ENCODE data around the gene NACA2.
"Not testable (repeated sequence)": the region's sequence is repeated elsewhere in the genome, so short reads cannot be mapped to it uniquely, and the experiment has no call there.

Gene NACA2
- total RNA-seq, result 2.0 to 4.5 (median 2.9) reads per million in 9 experiments

DNA sequence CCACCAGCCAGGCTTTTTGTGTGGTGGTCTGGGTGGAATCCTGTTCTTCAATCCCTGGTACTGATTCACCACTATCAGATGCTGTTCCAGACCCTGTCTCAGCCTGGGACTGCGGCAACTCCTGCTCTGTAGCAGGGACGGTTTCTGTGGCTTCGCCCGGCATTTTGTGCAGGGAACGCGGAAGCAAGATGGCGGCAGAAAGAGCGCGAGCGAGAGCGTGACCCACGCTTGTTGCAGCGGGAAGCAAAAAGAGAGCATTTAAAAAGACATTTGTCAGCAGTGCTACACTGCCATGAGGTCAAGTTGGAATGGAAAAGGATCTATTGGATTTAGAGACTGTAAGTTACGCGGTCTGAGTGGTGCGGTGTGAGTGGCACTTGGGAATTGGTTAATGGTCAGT is at the start of gene NACA2:
Gene NACA2 (minus strand): TSS at position 202 of the 400 bp plus-strand sequence. CDS start 39 bp downstream, at position 163.
- Mint-ChIP-seq H3K36me3 (ENCODE audit: insufficient read depth) (no peaks in the 10 kb centered on the region), H3K4me3 (no peak within 1 kb of the TSS), H3K27ac (no peak within 1 kb of the TSS), H3K9me3 (no peaks in the 10 kb centered on the region), H3K27me3 (peaks cover 2 to 19% of the 10 kb centered on the region in 2 donors), H3K4me1 (ENCODE audit: low read depth in 2 of 2) (no peaks in the 10 kb centered on the region)
- ATAC-seq (replicated peaks) (no peak), DNase-seq (no peak)

DNA sequence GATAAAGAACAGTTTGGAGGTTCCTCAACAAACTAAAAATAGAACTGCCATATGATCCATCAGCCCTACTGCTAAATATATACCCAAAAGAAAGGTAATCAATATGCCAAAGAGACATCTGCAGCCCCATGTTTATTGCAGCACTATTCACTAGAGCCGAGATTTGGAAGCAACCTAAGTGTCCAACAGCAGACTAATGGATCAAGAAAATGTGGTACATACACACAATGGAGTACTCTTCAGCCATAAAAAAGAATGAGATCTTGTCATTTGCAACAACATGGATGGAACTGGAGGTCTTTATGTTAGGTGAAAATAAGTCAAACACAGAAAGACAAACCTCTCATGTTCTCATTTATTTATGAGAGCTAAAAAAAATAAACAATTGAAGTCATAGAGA is 48.8 kb upstream of the NACA2 start:
- Mint-ChIP-seq H3K4me3 (no peak overlapping the region), H3K9me3 (no peaks in the 10 kb centered on the region), H3K27ac (no peak overlapping the region), H3K4me1 (ENCODE audit: low read depth in 2 of 2) (no peaks in the 10 kb centered on the region), H3K36me3 (ENCODE audit: insufficient read depth) (no peaks in the 10 kb centered on the region), H3K27me3 (peaks cover 53 to 74% of the 10 kb centered on the region in 2 donors)
- DNase-seq (no peak), ATAC-seq (replicated peaks) (no peak)

DNA sequence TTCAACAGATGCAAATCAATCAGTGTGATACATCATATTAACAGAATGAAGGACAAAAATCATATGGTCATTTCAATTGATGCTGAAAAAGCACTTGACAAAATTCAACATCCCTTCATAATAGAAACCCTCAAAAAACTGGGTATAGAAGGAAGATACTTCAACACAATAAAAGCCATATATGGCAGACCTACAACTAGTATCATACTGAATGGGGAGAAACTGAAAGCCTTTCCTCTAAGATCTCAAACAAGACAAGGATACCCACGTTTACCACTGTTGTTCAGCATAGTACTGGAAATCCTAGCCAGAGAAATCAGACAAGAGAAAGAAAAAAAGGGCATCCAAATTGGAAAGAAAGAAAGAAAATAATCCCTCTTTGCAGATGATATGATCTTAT is 47.1 kb upstream of the NACA2 start:
- no peaks in the 10 kb centered on the region for H3K9me3 Mint-ChIP-seq
- no peaks in the 10 kb centered on the region for H3K36me3 Mint-ChIP-seq (ENCODE audit: insufficient read depth)
- H3K4me3 Mint-ChIP-seq, result no peak overlapping the region
- no peak overlapping the region for H3K27ac Mint-ChIP-seq
- DNase-seq, result no peak
- no peaks in the 10 kb centered on the region for H3K4me1 Mint-ChIP-seq (ENCODE audit: low read depth in 2 of 2)
- H3K27me3 Mint-ChIP-seq, result peaks cover 53 to 78% of the 10 kb centered on the region in 2 donors
- no peak for ATAC-seq (replicated peaks)

DNA sequence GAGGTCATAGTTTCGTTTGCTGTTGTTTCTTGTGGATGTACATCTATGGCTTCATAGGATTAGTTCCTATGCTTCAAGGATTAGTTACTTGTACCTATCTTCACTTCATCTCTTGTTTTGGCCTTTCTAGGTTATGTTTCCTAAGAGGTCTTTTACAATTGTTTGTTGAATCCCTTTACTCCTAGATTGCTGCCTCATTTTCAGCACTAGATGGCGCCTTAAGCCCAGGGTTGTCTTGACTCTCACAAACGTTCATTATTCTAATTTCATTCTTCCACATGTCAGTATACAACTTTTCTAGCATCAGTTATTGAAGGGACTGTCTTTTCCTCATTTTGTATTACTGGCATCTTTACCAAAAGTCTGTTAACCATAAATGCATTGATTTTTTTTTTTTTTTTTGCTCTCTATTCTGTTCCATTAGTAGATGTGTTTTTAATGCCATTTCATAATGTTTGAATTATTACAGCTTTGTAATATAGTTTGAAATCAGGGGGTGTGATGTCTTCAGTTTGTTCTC is 45.0 kb upstream of the NACA2 start:
- no peak overlapping the region for H3K4me3 Mint-ChIP-seq
- no peaks in the 10 kb centered on the region for H3K9me3 Mint-ChIP-seq
- no peaks in the 10 kb centered on the region for H3K36me3 Mint-ChIP-seq (ENCODE audit: insufficient read depth)
- peaks cover 68 to 92% of the 10 kb centered on the region in 2 donors for H3K27me3 Mint-ChIP-seq
- H3K27ac Mint-ChIP-seq, result no peak overlapping the region
- DNase-seq (peak; percentile 43 to 53 (median 44)), ATAC-seq (replicated peaks) (peak; percentile 33)
- no peaks in the 10 kb centered on the region for H3K4me1 Mint-ChIP-seq (ENCODE audit: low read depth in 2 of 2)

DNA sequence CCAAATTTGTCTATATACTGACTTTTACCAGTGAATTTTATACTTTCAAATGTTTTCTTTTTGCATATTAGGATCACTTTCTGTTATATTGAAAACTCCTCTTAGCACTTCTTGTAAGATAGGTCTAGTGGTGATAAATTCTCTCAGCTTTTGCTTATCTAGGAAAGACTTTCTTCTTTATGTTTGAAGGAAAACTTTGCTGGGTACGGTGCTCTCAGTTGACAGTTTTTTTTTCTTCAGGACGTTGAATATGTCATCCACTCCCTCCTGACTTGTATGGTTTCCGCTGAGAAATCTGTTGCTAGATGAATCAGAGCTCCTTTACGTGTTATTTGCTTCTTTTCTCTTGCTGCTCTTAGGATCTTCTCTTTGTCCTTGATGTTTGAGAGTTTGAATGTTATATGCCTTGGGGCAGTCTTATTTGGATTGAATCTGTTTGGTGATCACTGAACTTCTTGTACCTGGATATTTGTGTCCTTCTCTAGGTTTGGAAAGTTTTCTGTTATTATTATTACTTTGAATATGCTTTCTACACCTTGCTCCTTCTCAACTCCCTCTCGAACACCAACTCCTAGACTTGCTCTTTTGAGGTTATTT is 44.0 kb upstream of the NACA2 start:
- Mint-ChIP-seq H3K4me3 (no peak overlapping the region), H3K36me3 (ENCODE audit: insufficient read depth) (no peaks in the 10 kb centered on the region), H3K9me3 (no peaks in the 10 kb centered on the region), H3K4me1 (ENCODE audit: low read depth in 2 of 2) (no peaks in the 10 kb centered on the region), H3K27ac (no peak overlapping the region), H3K27me3 (peaks cover 74 to 93% of the 10 kb centered on the region in 2 donors)
- DNase-seq (no peak), ATAC-seq (replicated peaks) (no peak)

DNA sequence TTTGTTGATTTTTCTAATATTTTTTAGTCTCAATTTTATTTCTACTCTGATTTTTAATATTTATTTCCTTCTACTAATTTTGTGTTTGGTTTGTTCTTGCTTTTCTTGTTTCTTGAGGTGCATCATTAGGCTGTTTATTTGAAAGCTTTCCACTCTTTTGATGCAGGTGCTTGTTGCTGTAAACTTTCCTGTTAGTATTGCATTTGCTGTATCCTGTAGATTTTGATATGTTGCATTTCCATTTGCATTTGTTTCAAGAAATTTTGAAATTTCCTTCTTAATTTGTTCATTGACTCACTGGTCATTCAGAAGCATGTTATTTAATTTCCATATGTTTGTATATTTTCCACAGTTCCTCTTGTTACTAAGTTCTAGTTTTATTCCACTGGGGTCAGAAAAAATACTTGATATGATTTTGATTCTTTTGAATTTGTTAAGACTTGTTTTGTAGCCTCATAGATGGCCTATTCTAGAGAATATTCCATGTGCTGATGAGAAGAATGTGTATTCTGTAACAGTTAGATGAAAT is 43.1 kb upstream of the NACA2 start:
- Mint-ChIP-seq H3K4me1 (ENCODE audit: low read depth in 2 of 2) (no peaks in the 10 kb centered on the region), H3K36me3 (ENCODE audit: insufficient read depth) (no peaks in the 10 kb centered on the region), H3K27me3 (peaks cover 71 to 85% of the 10 kb centered on the region in 2 donors), H3K9me3 (no peaks in the 10 kb centered on the region), H3K27ac (no peak overlapping the region), H3K4me3 (no peak overlapping the region)
- DNase-seq (no peak), ATAC-seq (replicated peaks) (no peak)

DNA sequence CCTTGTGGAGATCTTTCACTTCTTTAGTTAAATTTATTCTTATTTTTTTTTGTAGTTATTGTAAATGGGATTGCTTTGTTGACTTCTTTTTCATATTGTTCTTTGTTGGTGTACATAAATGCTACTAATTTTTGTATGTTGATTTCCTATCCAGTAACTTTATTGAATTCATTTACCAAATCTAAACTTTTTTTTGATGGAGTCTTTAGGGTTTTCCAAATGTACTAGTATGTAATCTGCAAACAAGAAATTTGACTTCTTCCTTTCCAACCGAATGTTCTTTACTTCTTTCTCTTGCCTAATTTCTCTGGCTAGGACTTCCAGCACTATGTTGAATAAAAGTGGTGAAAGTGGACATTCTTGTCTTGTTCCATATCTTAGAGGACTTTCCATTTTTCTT is 41.8 kb upstream of the NACA2 start:
- DNase-seq (no peak), ATAC-seq (replicated peaks) (no peak)
- Mint-ChIP-seq H3K36me3 (ENCODE audit: insufficient read depth) (no peaks in the 10 kb centered on the region), H3K27ac (no peak overlapping the region), H3K9me3 (no peaks in the 10 kb centered on the region), H3K4me1 (ENCODE audit: low read depth in 2 of 2) (no peaks in the 10 kb centered on the region), H3K27me3 (peaks cover 60 to 73% of the 10 kb centered on the region in 2 donors), H3K4me3 (no peak overlapping the region)

DNA sequence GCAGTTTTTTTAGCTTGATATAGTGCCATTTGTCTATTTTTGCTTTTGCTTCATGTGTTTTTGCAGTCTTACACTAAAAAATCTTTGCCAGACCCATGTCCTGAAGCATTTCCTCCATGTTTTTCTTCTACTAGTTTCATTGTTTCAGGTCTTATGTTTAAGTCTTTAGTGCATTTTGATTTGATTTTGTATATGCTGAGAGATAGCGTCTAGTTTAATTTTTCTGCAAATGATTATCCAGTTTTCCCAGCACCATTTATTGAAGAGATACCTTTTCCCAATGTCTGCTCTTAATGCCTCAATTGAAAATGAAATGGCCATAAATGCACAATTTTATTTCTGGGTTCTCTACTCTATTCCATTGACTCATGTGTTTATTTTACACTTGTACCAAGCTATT is 40.8 kb upstream of the NACA2 start:
- DNase-seq, result no peak
- Mint-ChIP-seq H3K9me3 (no peaks in the 10 kb centered on the region), H3K4me3 (no peak overlapping the region), H3K4me1 (ENCODE audit: low read depth in 2 of 2) (no peaks in the 10 kb centered on the region), H3K36me3 (ENCODE audit: insufficient read depth) (no peaks in the 10 kb centered on the region), H3K27ac (no peak overlapping the region), H3K27me3 (peaks cover 58 to 72% of the 10 kb centered on the region in 2 donors)
- ATAC-seq (replicated peaks), result no peak

DNA sequence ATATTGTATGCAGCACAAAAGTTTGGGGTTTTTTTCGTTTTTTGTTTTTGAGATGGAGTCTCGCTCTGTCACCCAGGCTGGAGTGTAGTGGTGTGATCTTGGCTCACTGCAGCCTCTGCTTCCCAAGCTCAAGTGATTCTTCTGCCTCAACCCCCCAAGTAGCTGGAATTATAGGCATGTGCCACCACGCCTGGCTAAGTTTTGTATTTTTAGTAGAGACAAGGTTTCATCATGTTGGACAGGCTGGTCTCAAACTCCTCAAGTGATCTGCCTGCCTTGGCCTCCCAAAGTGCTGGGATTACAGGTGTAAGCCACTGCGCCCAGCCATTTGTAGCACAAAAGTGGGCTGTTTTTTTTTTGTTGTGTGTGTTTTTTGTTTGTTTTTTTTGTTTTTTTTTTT is 37.1 kb upstream of the NACA2 start:
- ATAC-seq (replicated peaks); DNase-seq; H3K4me3 Mint-ChIP-seq; H3K4me1 Mint-ChIP-seq (ENCODE audit: low read depth in 2 of 2); H3K36me3 Mint-ChIP-seq (ENCODE audit: insufficient read depth); H3K27ac Mint-ChIP-seq; H3K9me3 Mint-ChIP-seq: not testable (repeated sequence)
- peaks cover 66 to 69% of the 10 kb centered on the region in 2 donors for H3K27me3 Mint-ChIP-seq

DNA sequence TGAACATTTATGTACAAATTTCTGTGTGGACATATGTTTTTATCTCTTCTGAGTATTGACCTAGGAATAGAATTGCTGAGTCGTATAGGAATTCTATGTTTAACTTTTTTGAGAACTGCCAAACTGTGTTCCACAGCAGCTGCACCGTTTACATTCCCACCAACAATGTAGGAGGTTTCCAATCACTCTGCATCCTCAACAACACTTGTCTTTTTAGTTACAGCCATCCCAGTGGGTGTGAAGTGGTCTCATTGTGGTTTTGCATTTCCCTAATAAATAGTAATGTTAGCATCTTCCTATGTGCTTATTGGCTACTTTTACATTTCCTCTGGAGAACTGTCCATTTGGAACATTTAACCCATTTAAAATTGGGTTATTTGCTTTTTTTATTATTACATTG is 36.6 kb upstream of the NACA2 start:
- DNase-seq (no peak), ATAC-seq (replicated peaks) (no peak)
- Mint-ChIP-seq H3K27me3 (peaks cover 63 to 68% of the 10 kb centered on the region in 2 donors), H3K36me3 (ENCODE audit: insufficient read depth) (no peaks in the 10 kb centered on the region), H3K4me3 (no peak overlapping the region), H3K4me1 (ENCODE audit: low read depth in 2 of 2) (no peaks in the 10 kb centered on the region), H3K27ac (no peak overlapping the region), H3K9me3 (no peaks in the 10 kb centered on the region)

DNA sequence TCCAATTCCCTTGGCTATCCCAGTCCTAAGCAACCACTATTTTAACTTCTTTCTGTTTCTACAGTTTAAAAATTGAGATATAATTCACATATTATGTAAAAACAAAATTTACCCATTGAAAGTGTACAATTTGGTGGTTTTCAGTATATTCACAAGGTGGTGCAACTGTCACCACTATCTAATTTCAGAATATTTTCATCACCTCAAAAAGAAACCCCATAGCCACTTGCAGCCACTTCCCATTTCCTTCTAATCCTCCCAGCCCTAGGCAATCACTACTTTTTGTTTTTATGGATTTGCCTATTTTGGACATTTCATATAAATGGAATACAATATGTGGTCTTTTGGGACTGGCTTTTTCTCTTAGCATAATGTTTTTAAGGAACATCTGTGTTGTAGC is 36.1 kb upstream of the NACA2 start:
- Mint-ChIP-seq H3K9me3 (no peaks in the 10 kb centered on the region), H3K36me3 (ENCODE audit: insufficient read depth) (no peaks in the 10 kb centered on the region), H3K4me1 (ENCODE audit: low read depth in 2 of 2) (no peaks in the 10 kb centered on the region), H3K4me3 (no peak overlapping the region), H3K27ac (no peak overlapping the region), H3K27me3 (peaks cover 58 to 68% of the 10 kb centered on the region in 2 donors)
- DNase-seq (no peak), ATAC-seq (replicated peaks) (no peak)

DNA sequence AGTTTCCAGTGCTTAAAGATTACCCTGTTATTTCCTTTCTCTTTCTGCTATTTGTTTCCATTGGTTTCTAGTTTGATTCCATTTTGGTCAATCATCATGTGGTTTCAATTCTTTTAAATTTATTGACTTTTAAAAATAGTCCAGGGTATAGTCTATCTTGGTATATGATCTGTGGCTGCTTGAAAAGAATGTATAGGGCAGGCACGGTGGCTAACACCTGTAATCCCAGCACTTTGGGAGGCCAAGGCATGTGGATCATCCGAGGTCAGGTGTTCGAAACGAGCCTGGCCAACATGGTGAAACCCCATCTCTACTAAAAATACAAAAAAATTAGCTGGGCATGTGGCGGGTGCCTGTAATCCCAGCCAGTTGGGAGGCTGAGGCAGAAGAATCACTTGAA is 34.5 kb upstream of the NACA2 start:
- Mint-ChIP-seq H3K9me3 (no peaks in the 10 kb centered on the region), H3K4me1 (ENCODE audit: low read depth in 2 of 2) (no peaks in the 10 kb centered on the region), H3K4me3 (no peak overlapping the region), H3K27me3 (peaks cover 44 to 54% of the 10 kb centered on the region in 2 donors), H3K27ac (no peak overlapping the region), H3K36me3 (ENCODE audit: insufficient read depth) (no peaks in the 10 kb centered on the region)
- DNase-seq (no peak), ATAC-seq (replicated peaks) (no peak)

DNA sequence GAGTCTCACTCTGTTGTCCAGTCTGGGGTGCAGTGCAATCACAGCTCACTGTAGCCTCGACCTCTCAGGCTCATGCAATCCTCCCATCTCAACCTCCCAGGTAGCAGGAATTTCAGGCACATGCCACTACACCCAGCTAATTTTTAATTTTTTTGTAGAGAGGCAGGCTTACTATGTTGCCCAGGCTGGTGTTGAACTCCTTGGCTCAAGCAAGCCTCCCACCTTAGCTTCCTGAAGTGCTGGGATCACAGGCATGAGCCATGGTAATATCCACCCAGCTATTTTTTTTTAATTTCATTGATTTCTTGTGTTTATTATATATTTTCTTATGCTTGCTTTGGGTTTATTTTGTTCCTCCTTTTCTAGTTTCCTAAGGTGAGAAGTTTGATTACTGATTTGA is 33.9 kb upstream of the NACA2 start:
- Mint-ChIP-seq H3K4me3 (no peak overlapping the region), H3K36me3 (ENCODE audit: insufficient read depth) (no peaks in the 10 kb centered on the region), H3K27ac (no peak overlapping the region), H3K9me3 (peaks cover 0 to under 1% of the 10 kb centered on the region in 2 donors), H3K27me3 (peaks cover 38 to 51% of the 10 kb centered on the region in 2 donors), H3K4me1 (ENCODE audit: low read depth in 2 of 2) (no peaks in the 10 kb centered on the region)
- ATAC-seq (replicated peaks), result no peak
- no peak for DNase-seq

DNA sequence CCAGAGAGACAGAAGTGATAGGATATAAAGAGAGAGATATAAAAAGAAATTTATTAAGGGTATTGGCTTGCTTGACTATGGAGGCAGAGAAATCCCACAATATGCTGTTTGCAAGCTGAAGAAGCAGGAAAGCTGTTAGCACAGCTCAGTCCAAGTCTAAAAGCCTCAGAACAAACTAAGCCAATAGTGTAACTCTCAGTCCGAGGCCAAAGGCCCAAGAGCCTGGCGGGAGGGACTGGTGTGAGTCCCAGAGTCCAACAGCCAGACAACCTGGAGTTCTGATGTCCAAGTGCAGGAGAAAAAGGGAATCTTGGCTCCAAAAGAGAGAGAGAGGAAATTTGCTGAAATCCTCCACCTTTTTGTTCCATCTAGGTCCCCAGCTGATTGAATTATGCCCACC is 30.3 kb upstream of the NACA2 start:
- ATAC-seq (replicated peaks) (no peak), DNase-seq (no peak)
- H3K36me3 Mint-ChIP-seq (ENCODE audit: insufficient read depth), result no peaks in the 10 kb centered on the region

More for the DNA sequence above, 30.3 kb upstream of the NACA2 start:
- peaks cover 0 to 1% of the 10 kb centered on the region in 2 donors for H3K9me3 Mint-ChIP-seq
- no peak overlapping the region for H3K27ac Mint-ChIP-seq
- H3K4me3 Mint-ChIP-seq, result no peak overlapping the region
- no peaks in the 10 kb centered on the region for H3K4me1 Mint-ChIP-seq (ENCODE audit: low read depth in 2 of 2)
- H3K27me3 Mint-ChIP-seq, result peaks cover 29 to 37% of the 10 kb centered on the region in 2 donors
